Measurements from ENCODE around the gene FFAR2.

FFAR2 gene

GRCh38 chr19:35490364-35490763 lies 42.3 kb downstream of the FFAR2 start, which contains the start of gene KRTDAP:
TSS of gene KRTDAP (minus strand) at chr19:35490464. CDS start at chr19:35490442, 22 bp downstream.
- DNase-seq = no peak

GRCh38 chr19:35491836-35492360 lies 43.8 kb downstream of the FFAR2 start:
- DNase-seq = no peak

GRCh38 chr19:35493971-35494370 lies 45.9 kb downstream of the FFAR2 start:
- no peak for DNase-seq

- peak; percentile 82 for DNase-seq
Observed at GRCh38 chr19:35495107-35496064, 47.3 kb downstream of the FFAR2 start.

GRCh38 chr19:35497406-35497805 lies 49.3 kb downstream of the FFAR2 start:
- no peak for DNase-seq

- DNase-seq = no peak
Observed at GRCh38 chr19:35498220-35498619, 50.2 kb downstream of the FFAR2 start.

- DNase-seq = no peak
Observed at GRCh38 chr19:35498984-35499527, 51.0 kb downstream of the FFAR2 start.

- no peak for DNase-seq
Observed at GRCh38 chr19:35500611-35501010, 52.6 kb downstream of the FFAR2 start.

Data from stimulated activated CD4-positive, alpha-beta T cell treated with anti-CD3 and anti-CD28 coated beads, Interleukin-4, amount 100 ng/mL, for 1 hour (primary cell).